Measurements from ENCODE around the gene ZFPM1. TPM values are rescaled to one million over a fixed set of nuclear protein-coding genes. Genes with fewer than 3 reads are reported as not detected.

Gene ZFPM1
- total and polyA plus RNA-seq, 2 experiments from 2014 or later = 0.53 to 2.2 TPM

DNA sequence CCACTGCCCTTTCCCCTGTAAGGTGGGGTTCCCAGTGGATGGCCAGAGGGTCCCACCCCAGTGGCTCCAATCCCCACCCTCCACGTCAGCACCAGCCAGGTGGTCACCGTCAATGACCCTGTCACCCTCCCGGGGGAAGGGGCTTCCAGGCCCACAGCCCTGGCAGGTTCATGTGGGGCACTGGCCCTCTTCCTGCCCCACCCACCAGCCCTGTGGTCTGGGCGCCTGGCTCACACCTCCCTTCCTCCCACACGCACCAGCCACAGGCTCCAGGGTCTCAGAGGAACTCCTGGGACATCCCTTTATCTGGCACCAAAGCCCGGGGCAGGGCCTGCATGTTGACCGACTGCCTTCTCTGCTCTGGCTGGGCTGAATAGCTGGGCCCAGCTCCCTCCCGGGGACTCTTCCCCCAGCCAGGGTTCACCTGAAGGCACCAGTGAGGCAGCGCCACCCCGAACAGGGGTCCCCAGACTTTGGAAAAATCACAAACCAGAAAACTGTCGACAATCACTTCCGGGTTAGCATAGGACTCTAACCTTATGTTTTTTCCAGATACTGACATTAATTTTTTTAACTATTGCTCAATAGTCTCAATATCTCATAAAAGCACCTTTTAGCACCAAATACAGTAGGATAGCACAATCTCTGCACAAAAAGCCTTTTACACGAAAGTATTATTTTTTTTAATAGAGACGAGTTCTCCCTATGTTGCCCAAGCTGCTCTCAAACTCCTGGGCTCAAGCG lies 95.2 kb downstream of the ZFPM1 start:
- Mint-ChIP-seq H3K27me3 (ENCODE audit: insufficient read depth, low read depth, poor library complexity) (peaks cover 7% of the 10 kb centered on the region), H3K4me1 (no peaks in the 10 kb centered on the region), H3K9me3 (peaks cover 12% of the 10 kb centered on the region), H3K27ac (no peak overlapping the region), H3K36me3 (ENCODE audit: low read depth) (peaks cover 3% of the 10 kb centered on the region; the same call in 2 of the 3 replicates), H3K4me3 (no peak overlapping the region)
- H3K9me2 ChIP-seq (ENCODE audit: insufficient read depth) = no peaks in the 10 kb centered on the region
- H2AFZ ChIP-seq = no peak overlapping the region
- H3K4me1 ChIP-seq (ENCODE audit: insufficient read depth) = no peaks in the 10 kb centered on the region
- no peak for DNase-seq (ENCODE audit: low spot score)
- H3K79me2 ChIP-seq (replicated peaks; ENCODE audit: insufficient read depth) = no peaks in the 10 kb centered on the region
- H3K27ac ChIP-seq (ENCODE audit: low read depth) = no peak overlapping the region
- H3K4me3 ChIP-seq = no peak overlapping the region
- H3K4me2 ChIP-seq = no peak overlapping the region
- no peak for ATAC-seq
- no peak for TF ChIP-seq ZNF331 (CRISPR knock-in tag; IDR thresholded peaks at IDR 0.05; ENCODE audit: low read depth)
- H3K27me3 ChIP-seq (ENCODE audit: insufficient read depth) = no peaks in the 10 kb centered on the region
- no peaks in the 10 kb centered on the region for H3K36me3 ChIP-seq (ENCODE audit: insufficient read depth)
- no peaks in the 10 kb centered on the region for H3F3A ChIP-seq (replicated peaks; ENCODE audit: low read depth)
- no peaks in the 10 kb centered on the region for H4K20me1 ChIP-seq (replicated peaks; ENCODE audit: insufficient read depth)

DNA sequence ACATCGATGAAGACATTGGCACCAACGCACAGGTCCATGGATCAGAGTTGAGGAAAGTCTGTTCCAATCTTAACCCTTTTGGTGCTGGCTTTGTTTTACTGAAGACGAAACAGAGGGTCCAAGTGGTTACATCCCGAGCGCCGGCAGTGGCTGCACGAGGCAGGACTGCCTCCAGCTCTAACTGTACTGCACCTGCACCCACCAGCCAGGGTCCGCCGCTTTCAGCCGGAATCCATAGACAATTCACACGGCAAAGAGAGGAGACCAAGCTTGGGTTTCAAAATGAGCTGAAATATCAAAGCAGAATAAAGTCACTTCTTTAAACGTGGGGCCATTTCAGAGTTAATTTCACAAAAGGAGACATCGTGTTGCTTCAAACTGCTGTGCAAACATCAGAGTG lies 95.9 kb downstream of the ZFPM1 start:
- H3K79me2 ChIP-seq (replicated peaks; ENCODE audit: insufficient read depth) = no peaks in the 10 kb centered on the region
- no peaks in the 10 kb centered on the region for H3K36me3 ChIP-seq (ENCODE audit: insufficient read depth)
- no peak overlapping the region for H3K4me3 Mint-ChIP-seq
- peaks cover 7% of the 10 kb centered on the region for H3K27me3 Mint-ChIP-seq (ENCODE audit: insufficient read depth, low read depth, poor library complexity)
- H3K9me3 Mint-ChIP-seq = peaks cover 6% of the 10 kb centered on the region
- no peak overlapping the region for H3K27ac Mint-ChIP-seq
- no peaks in the 10 kb centered on the region for H3F3A ChIP-seq (replicated peaks; ENCODE audit: low read depth)
- no peak overlapping the region for H2AFZ ChIP-seq
- H3K27me3 ChIP-seq (ENCODE audit: insufficient read depth) = no peaks in the 10 kb centered on the region
- no peak overlapping the region for H3K27ac ChIP-seq (ENCODE audit: low read depth)
- no peaks in the 10 kb centered on the region for H3K4me1 Mint-ChIP-seq
- no peaks in the 10 kb centered on the region for H3K9me2 ChIP-seq (ENCODE audit: insufficient read depth)
- H3K4me3 ChIP-seq = no peak overlapping the region
- no peak overlapping the region for H3K4me2 ChIP-seq
- no peaks in the 10 kb centered on the region for H4K20me1 ChIP-seq (replicated peaks; ENCODE audit: insufficient read depth)
- ATAC-seq (no peak), DNase-seq (ENCODE audit: low spot score) (no peak)
- H3K4me1 ChIP-seq (ENCODE audit: insufficient read depth) = no peaks in the 10 kb centered on the region
- H3K36me3 Mint-ChIP-seq (ENCODE audit: low read depth) = no peaks in the 10 kb centered on the region
- TF ChIP-seq STAT1 (IDR thresholded peaks at IDR 0.05; ENCODE audit: unreplicated experiment) (no peak), ZNF331 (CRISPR knock-in tag; IDR thresholded peaks at IDR 0.05; ENCODE audit: low read depth) (no peak), POLR2AphosphoS5 (IDR thresholded peaks at IDR 0.05; ENCODE audit: low read depth) (no peak), ZNF114 (CRISPR knock-in tag; IDR thresholded peaks at IDR 0.05) (no peak)
- TF ChIP-seq, protein P1, sequence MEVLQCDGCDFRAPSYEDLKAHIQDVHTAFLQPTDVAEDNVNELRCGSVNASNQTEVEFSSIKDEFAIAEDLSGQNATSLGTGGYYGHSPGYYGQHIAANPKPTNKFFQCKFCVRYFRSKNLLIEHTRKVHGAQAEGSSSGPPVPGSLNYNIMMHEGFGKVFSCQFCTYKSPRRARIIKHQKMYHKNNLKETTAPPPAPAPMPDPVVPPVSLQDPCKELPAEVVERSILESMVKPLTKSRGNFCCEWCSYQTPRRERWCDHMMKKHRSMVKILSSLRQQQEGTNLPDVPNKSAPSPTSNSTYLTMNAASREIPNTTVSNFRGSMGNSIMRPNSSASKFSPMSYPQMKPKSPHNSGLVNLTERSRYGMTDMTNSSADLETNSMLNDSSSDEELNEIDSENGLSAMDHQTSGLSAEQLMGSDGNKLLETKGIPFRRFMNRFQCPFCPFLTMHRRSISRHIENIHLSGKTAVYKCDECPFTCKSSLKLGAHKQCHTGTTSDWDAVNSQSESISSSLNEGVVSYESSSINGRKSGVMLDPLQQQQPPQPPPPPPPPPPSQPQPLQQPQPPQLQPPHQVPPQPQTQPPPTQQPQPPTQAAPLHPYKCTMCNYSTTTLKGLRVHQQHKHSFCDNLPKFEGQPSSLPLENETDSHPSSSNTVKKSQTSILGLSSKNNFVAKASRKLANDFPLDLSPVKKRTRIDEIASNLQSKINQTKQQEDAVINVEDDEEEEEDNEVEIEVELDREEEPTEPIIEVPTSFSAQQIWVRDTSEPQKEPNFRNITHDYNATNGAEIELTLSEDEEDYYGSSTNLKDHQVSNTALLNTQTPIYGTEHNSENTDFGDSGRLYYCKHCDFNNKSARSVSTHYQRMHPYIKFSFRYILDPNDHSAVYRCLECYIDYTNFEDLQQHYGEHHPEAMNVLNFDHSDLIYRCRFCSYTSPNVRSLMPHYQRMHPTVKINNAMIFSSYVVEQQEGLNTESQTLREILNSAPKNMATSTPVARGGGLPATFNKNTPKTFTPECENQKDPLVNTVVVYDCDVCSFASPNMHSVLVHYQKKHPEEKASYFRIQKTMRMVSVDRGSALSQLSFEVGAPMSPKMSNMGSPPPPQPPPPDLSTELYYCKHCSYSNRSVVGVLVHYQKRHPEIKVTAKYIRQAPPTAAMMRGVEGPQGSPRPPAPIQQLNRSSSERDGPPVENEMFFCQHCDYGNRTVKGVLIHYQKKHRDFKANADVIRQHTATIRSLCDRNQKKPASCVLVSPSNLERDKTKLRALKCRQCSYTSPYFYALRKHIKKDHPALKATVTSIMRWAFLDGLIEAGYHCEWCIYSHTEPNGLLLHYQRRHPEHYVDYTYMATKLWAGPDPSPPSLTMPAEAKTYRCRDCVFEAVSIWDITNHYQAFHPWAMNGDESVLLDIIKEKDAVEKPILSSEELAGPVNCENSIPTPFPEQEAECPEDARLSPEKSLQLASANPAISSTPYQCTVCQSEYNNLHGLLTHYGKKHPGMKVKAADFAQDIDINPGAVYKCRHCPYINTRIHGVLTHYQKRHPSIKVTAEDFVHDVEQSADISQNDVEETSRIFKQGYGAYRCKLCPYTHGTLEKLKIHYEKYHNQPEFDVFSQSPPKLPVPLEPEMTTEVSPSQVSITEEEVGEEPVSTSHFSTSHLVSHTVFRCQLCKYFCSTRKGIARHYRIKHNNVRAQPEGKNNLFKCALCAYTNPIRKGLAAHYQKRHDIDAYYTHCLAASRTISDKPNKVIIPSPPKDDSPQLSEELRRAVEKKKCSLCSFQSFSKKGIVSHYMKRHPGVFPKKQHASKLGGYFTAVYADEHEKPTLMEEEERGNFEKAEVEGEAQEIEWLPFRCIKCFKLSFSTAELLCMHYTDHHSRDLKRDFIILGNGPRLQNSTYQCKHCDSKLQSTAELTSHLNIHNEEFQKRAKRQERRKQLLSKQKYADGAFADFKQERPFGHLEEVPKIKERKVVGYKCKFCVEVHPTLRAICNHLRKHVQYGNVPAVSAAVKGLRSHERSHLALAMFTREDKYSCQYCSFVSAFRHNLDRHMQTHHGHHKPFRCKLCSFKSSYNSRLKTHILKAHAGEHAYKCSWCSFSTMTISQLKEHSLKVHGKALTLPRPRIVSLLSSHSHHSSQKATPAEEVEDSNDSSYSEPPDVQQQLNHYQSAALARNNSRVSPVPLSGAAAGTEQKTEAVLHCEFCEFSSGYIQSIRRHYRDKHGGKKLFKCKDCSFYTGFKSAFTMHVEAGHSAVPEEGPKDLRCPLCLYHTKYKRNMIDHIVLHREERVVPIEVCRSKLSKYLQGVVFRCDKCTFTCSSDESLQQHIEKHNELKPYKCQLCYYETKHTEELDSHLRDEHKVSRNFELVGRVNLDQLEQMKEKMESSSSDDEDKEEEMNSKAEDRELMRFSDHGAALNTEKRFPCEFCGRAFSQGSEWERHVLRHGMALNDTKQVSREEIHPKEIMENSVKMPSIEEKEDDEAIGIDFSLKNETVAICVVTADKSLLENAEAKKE (CRISPR knock-in tag; IDR thresholded peaks at IDR 0.05) = no peak
- TF ChIP-seq, protein P2, sequence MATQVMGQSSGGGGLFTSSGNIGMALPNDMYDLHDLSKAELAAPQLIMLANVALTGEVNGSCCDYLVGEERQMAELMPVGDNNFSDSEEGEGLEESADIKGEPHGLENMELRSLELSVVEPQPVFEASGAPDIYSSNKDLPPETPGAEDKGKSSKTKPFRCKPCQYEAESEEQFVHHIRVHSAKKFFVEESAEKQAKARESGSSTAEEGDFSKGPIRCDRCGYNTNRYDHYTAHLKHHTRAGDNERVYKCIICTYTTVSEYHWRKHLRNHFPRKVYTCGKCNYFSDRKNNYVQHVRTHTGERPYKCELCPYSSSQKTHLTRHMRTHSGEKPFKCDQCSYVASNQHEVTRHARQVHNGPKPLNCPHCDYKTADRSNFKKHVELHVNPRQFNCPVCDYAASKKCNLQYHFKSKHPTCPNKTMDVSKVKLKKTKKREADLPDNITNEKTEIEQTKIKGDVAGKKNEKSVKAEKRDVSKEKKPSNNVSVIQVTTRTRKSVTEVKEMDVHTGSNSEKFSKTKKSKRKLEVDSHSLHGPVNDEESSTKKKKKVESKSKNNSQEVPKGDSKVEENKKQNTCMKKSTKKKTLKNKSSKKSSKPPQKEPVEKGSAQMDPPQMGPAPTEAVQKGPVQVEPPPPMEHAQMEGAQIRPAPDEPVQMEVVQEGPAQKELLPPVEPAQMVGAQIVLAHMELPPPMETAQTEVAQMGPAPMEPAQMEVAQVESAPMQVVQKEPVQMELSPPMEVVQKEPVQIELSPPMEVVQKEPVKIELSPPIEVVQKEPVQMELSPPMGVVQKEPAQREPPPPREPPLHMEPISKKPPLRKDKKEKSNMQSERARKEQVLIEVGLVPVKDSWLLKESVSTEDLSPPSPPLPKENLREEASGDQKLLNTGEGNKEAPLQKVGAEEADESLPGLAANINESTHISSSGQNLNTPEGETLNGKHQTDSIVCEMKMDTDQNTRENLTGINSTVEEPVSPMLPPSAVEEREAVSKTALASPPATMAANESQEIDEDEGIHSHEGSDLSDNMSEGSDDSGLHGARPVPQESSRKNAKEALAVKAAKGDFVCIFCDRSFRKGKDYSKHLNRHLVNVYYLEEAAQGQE (IDR thresholded peaks at IDR 0.05; ENCODE audit: unreplicated experiment) = no peak
- TF ChIP-seq, protein P3, sequence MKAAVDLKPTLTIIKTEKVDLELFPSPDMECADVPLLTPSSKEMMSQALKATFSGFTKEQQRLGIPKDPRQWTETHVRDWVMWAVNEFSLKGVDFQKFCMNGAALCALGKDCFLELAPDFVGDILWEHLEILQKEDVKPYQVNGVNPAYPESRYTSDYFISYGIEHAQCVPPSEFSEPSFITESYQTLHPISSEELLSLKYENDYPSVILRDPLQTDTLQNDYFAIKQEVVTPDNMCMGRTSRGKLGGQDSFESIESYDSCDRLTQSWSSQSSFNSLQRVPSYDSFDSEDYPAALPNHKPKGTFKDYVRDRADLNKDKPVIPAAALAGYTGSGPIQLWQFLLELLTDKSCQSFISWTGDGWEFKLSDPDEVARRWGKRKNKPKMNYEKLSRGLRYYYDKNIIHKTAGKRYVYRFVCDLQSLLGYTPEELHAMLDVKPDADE (IDR thresholded peaks at IDR 0.05) = no peak
- TF ChIP-seq, protein P4, sequence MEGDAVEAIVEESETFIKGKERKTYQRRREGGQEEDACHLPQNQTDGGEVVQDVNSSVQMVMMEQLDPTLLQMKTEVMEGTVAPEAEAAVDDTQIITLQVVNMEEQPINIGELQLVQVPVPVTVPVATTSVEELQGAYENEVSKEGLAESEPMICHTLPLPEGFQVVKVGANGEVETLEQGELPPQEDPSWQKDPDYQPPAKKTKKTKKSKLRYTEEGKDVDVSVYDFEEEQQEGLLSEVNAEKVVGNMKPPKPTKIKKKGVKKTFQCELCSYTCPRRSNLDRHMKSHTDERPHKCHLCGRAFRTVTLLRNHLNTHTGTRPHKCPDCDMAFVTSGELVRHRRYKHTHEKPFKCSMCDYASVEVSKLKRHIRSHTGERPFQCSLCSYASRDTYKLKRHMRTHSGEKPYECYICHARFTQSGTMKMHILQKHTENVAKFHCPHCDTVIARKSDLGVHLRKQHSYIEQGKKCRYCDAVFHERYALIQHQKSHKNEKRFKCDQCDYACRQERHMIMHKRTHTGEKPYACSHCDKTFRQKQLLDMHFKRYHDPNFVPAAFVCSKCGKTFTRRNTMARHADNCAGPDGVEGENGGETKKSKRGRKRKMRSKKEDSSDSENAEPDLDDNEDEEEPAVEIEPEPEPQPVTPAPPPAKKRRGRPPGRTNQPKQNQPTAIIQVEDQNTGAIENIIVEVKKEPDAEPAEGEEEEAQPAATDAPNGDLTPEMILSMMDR (conservative IDR thresholded peaks at IDR 0.05; ENCODE audit: low read depth in 2 of 2) = no peak

Data from GM23338 (cell line).